ENCODE data around the gene PILRA.
"Not testable (repeated sequence)": the region's sequence is repeated elsewhere in the genome, so short reads cannot be mapped to it uniquely, and the experiment has no call there.

PILRA gene

GRCh38 chr7:100380196-100380595, 6.9 kb downstream of the PILRA start:
- DNase-seq = peak in 1 of 2 donors; percentile 40

DNA sequence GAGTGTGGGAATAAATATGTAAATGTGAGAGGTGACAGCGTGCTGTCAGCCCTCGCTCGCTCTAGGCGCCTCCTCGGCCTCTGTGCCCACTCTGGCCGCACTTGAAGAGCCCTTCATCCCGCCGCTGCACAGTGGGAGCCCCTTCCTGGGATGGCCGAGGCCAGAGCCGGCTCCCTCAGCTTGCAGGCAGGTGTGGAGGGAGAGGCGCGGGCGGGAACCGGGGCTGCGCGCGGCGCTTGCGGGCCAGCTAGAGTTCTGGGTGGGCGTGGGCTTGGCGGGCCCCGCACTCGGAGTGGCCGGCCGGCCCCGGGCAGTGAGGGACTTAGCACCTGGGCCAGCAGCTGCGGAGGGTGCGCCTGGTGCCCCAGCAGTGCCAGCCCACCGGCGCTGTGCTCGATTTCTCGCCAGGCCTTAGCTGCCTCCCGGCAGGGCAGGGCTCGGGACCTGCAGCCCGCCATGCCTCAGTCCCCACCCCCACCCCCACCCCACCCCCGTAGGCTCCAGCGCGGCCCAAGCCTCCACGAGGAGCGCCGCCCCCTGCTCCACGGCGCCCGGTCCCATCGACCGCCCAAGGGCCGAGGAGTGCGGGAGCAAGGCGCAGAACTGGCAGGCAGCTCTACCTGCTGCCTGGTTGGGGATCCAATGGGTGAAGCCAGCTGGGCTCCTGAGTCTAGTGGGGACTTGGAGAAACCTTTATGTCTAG, 8.4 kb downstream of the PILRA start:
- DNase-seq = not testable (repeated sequence)

- DNase-seq = not testable (repeated sequence)
These were observed 9.1 kb downstream of the PILRA start for GRCh38 chr7:100382234-100382853.

DNA sequence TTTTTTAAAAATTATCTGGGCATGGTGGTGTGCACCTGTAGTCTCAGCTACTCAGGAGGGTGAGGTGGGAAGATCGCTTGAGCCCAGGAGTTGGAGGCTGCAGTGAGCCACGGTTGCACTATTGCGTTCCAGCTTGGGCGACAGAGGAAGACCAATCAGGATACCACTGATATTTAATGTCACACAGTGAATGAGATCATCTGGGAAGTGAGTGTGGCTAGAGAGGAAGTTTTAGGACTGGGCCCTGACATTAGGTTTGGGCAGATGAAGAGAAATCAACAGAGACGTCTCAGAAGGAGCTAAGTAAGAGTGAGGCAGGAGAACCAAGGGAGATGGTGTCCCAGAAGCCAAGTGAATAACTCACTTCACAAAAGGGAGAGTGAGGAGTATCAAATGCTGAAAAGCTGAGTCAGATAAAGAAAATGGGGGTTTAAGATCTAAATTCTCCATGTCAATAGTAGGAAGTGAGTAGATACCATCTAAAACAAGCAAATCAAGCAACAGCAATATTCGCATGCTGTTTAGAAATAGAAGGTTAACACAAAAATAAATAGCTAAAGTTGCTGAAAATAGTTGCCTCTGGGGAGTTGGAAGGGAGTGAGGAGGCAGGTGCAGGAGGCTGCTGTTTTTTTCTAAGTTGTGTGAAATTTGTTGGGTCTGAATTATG, 11.5 kb downstream of the PILRA start:
- DNase-seq = no peak

GRCh38 chr7:100386940-100387339, 13.7 kb downstream of the PILRA start:
- DNase-seq = no peak

DNA sequence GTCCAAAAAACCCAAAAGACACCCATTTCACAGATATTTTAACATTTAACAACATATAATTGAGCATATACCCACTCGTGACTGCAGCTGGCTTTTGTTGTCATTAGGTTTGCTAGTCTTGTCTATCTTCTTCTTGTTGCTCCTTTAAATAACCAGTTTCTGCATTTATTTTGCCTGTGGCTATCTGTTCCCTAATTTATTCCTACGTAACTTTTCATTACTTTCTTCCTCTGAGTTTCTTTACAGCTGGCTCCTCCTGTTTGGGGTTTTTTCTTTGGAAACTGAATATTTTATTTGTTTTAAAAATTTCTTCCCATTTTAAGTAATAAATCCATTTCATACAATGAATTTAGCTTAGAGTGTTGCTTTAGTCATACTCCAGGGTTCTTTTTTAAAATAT, 14.4 kb downstream of the PILRA start:
- no peak for DNase-seq

DNA sequence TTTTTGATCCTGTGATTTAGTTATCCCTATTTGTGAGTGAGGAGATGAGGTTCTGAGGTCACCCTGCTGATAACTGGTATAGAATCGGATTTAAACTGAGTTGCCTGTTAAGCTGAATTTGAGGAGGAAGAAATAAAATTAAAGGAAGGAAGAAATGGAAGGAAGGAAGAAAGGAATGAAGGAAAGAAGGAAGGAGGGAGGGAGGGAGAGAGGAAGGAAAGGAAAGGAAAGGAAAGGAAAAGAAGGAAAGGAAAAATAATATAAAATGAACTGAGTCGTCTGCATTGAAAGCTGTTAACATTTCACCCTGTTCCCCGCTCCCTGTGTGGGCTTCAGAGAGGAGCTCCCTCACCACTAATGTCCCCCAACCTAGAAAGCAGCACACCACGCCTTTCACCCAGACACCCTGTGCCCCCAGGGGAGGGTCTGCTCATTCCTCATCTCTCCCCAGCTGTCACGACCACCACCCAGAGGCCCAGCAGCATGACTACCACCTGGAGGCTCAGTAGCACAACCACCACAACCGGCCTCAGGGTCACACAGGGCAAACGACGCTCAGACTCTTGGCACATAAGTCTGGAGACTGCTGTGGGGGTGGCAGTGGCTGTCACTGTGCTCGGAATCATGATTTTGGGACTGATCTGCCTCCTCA, 16.3 kb downstream of the PILRA start:
- no peak for DNase-seq

DNA sequence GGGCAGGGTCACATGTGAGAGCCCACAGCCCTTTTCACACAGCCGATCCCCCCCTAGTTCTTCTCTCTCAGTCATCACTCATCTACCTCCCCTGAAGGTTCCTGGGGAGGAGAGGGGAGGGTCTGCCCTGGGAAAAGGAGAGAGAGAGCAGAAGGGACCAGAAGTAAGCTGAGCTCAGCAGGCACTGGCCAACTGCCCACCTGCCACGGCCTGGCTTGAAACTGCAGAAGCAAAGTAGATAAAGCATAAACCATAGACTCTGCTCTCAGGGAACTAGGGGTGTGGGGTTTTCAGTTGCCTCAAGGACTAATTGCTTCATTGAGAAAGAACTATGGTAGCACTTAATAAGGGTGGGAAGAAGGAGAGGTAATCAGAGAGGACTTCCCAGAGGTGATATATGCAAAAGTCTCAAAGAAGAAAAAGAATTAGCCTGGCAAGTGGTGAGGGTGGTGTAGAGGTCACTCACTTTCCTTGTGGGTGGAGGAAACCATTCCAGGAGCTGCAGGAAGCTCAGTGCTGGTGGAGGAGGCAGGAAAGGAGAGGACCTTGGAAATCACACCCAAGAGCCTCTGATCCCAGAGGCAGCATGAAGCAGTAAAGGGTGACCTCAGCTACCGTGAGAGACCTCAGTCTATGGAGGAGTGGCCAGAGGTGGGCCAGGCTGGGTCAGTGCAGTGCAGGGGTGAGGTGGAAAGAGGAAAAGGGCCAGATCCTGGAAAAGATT, 17.2 kb downstream of the PILRA start:
- no peak for DNase-seq

DNA sequence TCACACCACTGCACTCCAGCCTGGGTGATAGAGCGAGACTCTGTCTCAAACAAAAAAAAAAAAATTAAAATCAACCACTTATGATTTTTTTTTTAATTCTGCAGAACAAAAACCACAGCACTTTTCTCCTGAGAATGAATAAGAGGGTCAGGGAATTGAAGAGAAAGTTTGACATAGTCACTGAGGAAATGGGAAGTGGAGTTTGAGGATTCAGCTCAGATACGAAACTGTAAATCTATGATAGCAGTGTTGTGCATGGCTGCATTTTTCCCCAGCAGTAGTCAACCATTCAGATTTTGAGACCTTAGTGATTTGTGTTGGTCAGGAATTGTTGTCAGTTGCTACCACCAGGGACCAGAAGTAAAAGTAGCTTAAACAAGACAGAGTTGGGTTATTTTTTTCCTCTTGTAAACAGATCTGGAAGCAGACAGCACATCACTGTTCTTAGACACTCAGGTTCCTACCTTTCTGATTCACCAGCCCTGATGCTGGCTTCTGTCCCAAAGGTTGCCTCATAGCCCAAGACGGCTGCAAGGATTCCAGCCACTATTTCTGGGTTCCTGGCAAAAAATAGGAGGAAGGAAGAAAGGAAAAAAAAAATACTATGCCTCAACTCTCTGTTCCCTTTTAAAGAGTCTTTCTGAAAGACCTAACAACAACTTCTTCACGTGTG, 20.1 kb downstream of the PILRA start:
- DNase-seq = no peak

- DNase-seq = no peak
These were observed 20.8 kb downstream of the PILRA start for GRCh38 chr7:100394077-100394476.

DNA sequence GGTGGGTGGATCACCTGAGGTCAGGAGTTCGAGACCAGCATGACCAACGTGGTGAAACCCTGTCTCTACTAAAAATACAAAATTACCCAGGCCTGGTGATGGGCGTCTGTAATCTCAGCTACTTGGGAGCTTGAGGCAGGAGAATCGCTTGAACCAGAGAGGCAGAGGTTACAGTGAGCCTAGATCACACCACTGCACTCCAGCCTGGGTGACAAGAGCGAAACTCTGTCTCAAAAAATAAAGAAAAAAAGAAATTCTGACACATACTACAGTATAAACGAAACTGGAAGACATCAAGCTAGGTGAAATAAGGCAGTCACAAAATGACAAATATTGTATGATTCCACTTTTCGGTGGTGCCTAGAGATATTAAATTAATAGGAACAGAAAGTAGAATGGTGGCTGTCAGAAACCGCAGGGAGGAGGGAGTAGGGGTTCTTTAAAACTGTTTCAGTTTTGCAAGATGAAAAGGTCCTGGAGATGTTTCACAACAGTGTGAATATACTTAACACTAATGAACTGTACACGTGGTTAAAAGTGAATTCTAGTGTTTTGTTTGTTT, 23.2 kb downstream of the PILRA start:
- DNase-seq = peak in 1 of 2 donors; percentile 77

DNA sequence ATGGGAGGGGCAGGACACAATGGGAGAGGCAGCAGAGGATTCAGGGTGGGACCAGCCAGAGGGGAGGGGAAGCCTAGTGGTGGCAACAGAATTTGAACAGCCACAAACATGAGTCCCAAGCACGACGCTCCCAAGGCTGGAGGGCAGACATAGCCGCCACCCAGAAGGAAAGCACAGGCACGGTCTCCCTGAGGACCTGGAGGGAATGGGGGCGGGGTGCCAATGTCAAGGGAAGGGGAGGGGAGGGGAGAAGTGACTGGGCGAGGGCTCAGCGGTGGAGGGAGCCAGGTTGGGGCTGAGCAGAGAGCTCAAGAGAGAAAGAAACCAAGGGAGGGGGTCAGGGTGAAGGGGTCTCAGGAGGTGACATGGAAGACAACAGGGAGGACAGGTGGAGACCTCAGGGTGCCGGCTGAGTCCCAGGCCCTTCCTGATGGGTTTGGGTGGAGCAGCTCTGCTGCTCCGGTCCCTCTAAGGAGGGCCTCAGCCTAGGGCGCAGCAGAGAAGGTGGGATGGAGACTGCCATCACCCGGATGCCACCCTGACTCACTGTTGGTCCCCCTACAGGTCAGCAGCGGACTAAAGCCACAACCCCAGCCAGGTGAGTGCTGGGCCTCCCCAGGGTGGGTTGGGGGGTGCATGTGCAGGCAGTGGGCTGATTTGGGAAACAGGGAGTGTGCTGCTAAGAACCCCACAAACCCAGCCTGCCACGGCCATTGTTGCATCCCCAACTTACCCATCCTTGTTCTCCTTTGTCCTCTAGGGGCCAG, 24.2 kb downstream of the PILRA start:
- no peak for DNase-seq

GRCh38 chr7:100398239-100398638, 25.0 kb downstream of the PILRA start:
- no peak for DNase-seq

DNA sequence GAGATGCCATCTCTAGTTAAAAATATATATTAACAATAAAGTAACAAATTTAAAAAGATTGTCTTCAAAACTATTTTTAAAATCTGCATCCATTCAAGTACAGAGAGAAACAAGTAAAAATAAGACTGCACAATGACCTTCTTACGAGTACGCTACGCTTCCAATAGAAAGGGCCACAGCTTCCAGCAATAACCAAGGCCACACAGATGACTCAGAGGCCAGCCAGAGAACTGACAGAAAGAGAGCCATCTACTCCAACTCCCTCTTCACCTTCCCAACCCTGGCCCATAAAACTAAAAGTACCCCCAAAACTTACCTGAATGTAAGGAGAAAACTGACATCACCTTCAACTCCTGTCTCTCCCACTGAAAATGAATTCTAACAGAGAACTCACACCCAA, 26.8 kb downstream of the PILRA start:
- no peak for DNase-seq

- DNase-seq = no peak
These were observed 27.4 kb downstream of the PILRA start for GRCh38 chr7:100400656-100401055.

DNA sequence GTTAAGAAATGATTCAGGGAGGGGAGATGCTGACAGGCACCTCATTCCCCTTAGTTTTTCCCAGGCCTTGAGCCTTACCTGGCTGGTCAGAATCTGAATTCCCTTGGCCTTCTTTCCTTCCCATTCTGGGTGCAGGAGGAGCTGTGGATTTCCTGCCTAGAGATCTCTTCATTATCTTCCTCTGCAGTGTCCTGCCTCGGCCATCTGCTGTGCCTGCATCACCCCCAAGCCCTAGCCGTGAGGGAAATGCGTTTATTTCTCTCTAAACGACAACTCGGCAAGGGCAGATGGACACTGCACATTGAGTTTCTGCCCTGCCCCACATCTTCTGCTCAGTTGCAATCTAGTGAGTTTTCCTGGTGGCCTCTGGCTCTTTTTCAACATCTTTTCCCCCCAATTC, 28.5 kb downstream of the PILRA start:
- DNase-seq = no peak

DNA sequence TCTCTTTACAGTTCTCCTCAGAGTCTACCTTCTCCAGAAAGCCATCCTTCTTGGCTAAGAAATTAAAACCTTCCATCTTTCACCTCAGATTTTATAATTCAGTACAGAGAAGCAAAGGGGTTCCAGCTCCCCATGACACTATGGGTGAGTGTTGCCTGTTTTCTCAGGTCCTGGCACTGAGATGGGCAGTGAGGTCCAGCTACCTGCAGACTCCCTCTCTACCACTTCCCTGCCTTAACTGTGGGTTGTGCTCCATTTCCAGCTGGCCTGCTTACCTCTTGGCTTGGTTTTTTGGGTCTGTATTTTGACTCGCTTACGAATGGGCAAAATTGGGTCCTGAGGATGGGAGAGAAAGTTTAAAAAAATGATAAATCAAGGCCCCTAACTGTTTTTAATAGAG, 29.0 kb downstream of the PILRA start:
- no peak for DNase-seq

DNA sequence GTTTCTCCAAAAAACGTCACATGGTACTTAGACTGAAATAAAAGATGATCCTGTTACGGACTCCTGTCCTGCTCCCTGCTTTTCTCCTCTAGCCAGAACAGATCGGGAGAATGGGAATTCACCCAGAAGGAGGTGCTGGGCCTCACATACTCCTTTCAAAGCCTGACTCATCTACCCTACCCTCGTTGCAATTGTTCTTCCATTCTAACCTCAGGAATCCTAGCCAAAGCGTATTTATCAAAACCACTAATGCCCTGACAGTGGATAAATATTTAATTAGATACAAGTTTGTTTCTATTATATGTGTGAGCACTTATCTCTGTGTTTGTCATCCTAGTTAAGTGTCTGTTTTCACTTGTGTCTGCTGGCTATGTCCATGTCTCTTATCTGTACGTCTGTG, 33.5 kb downstream of the PILRA start:
- no peak for DNase-seq

DNA sequence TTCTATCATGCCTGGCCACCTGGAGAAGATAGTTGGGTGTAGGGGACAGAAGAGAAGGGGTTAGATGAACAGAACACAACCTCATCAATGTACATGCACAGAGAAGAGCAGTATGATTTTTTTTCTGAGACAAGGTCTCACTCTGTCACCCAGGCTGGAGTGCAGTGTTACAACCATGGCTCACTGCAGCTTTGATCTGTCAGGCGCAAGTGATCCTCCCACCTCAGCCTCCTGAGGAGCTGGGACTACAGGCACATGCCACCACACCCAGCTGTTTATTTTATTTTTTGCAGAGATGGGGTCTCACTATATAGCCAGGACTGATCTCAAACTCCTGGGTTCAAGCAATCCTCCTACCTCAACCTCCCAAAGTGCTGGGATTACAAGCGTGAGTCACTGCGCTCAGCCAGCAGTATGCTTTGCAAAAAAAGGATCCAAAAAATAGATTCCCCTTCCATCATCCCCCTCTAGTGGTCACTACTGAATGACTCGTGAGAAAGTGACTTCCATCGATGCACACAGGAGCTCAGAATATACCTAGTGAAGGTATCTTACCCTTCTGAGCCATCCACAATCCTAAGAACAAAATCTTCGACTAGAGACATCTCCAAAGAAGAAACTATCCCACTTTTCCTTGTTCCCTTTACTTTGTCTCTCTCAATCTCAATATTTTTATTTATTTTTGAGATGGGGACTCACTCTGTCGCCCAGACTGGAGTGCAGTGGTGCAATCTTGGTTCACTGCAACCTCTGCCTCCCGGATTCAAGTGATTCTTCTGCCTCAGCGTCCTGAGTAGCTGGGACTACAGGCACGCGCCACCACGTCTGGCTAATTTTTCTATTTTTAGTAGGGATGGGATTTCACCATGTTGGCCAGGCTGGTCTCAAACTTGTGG, 34.2 kb downstream of the PILRA start:
- DNase-seq = peak in 1 of 2 donors; percentile 69

DNA sequence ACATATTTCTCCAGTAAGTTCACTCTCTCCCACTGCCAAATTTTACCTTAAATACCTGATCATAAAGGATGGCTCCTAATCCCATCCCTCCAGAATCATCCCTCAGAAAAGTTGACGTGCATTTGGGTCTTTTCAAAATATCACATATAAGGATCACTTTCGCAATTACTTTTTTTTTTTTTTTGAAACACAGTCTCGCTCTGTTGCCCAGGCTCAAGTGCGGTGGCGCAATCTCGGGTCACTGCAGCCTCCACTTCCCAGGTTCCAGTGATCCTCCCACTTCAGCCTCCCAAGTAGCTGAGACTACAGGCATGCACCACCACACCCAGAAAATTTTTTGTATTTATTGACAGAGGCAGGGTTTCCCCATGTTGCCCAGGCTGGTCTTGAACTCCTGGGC, 37.8 kb downstream of the PILRA start:
- DNase-seq = no peak

Data from bone marrow (tissue), 2 donors.